Fibroblast of villous mesenchyme (primary cell): ENCODE results near the gene SMYD3. TPM values are rescaled to one million over a fixed set of nuclear protein-coding genes. Genes with fewer than 3 reads are reported as not detected.

ENCODE experiments used
- DNase-seq: peaks from one replicate; pipeline ENCODE4 v3.0.0-alpha.2; 2010; ENCODE audit warnings: low read depth
- H3K4me3 ChIP-seq: 2 replicates; pipeline ENCODE4 v1.5.1; 2011; ENCODE audit warnings: low read depth, mild to moderate bottlenecking, low read length
- CTCF ChIP-seq: IDR thresholded peaks from 2 replicates; pipeline ENCODE4 v1.5.1; 2012; ENCODE audit warnings: low read depth, mild to moderate bottlenecking, low read length; ENCODE audit not compliant: insufficient read depth
- total RNA-seq: library from RNA; depleted of rRNA; stranded (reverse); fragments of >200 nt; gene quantifications from 2 replicates; pipeline ENCODE4 v1.2.3, GENCODE V29; 2012

Gene SMYD3
- total RNA-seq, 1 donor, result 35.4 TPM

GRCh38 chr1:246156847-246157246 is 350.2 kb downstream of the SMYD3 start:
- no peak overlapping the region for H3K4me3 ChIP-seq
- no peak for DNase-seq
- TF ChIP-seq CTCF, result no peak

- TF ChIP-seq CTCF, result no peak
- peak; percentile 49 for DNase-seq
- H3K4me3 ChIP-seq, result no peak overlapping the region
Measured at GRCh38 chr1:246155923-246156322, 351.2 kb downstream of the SMYD3 start.

- no peak overlapping the region for H3K4me3 ChIP-seq
- no peak for TF ChIP-seq CTCF
- no peak for DNase-seq
Measured at GRCh38 chr1:246153796-246154212, 353.3 kb downstream of the SMYD3 start.

GRCh38 chr1:246152986-246153431 is 354.1 kb downstream of the SMYD3 start:
- no peak for TF ChIP-seq CTCF
- H3K4me3 ChIP-seq, result no peak overlapping the region
- no peak for DNase-seq

- peak; percentile 7 for TF ChIP-seq CTCF
- no peak for DNase-seq
- no peak overlapping the region for H3K4me3 ChIP-seq
Measured at GRCh38 chr1:246151796-246152434, 355.2 kb downstream of the SMYD3 start.

- no peak overlapping the region for H3K4me3 ChIP-seq
- no peak for DNase-seq
- no peak for TF ChIP-seq CTCF
Measured at GRCh38 chr1:246149543-246149942, 357.5 kb downstream of the SMYD3 start.
